Fibroblast of upper back skin (primary cell): ENCODE measurements around the gene IL6ST.
A peak's percentile ranks its signal among the peaks of the same experiment; 100 is the strongest.
"Not testable (repeated sequence)": the region's sequence is repeated elsewhere in the genome, so short reads cannot be mapped to it uniquely, and the experiment has no call there.

ENCODE experiments used
- DNase-seq: peaks from one replicate; pipeline ENCODE4 v3.0.0-alpha.2; 2013

IL6ST gene

DNA sequence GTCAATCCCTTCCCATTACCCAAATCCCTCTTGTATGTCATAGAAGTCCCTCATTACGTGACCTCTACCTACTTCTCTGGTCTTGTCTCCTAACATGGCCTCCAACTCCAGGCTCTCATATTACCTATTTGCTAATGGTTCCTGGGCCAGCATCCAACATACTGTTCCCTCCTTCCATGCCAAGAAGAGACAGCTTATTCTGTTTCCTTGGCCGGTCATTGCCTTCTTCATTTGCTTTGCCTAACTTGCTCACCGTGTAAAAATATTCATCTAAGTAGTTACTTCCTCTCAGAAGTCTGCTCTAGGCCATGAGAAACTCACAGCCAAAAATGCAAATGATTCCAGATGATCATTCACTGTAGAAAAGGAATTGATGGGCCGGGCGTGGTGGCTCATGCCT lies 8.9 kb upstream of the IL6ST start:
- no peak for DNase-seq

DNA sequence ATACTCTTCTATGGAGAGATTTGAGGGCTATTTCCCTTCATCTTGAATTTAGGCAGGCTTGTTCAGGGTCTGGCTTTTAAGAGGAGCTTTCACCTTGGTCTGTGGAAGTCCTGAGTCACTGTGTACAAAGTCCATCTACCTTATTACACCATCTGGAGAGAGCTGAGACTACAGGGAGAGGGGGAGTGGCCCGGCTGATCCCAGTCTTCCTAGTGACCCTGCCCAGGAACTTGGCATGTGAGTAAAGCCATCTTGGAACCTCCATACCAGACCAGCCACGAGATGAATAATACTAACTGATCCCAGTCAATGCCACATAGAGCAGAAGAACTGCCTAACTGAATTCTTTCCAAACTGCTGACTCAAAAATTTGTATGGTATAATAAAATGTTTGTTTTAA lies 8.4 kb upstream of the IL6ST start:
- DNase-seq: peak; percentile 60

DNA sequence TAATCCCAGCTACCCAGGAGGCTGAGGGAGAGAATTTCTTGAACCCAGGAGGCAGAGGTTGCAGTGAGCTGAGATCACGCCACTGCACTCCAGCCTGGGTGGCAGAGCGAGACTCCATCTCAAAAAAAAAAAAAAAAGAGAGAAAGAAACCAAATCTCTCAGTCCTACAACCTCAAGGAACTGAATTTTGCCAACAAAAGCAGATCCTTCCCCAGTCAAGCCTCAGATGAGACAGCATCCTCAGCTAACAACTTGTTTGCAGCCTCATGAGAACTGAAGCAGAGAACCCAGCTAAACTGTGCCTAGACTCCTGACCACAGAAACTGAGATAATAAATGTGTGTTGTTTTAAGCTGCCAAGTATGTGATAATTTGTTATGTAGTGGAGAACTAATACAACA lies 7.5 kb upstream of the IL6ST start:
- no peak for DNase-seq

DNA sequence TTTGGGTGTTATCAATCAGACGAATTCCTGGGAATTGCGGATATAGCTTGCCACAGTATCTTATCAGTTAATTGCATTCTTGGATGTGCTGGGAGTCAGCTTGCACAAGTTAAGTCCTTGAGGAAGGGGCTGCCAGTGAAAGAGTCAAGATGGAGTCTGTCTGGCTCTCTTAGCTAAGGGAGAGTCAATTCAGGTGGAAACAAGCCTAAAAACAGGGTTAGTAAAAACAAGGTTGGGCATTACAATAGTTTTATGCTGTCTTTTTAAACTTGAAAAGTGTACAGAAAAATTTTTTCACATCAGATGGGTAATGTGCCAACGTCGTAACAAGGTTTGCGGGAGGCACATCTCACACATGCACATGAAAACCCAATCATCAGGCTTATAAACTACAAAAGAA lies 5.5 kb upstream of the IL6ST start:
- not testable (repeated sequence) for DNase-seq

DNA sequence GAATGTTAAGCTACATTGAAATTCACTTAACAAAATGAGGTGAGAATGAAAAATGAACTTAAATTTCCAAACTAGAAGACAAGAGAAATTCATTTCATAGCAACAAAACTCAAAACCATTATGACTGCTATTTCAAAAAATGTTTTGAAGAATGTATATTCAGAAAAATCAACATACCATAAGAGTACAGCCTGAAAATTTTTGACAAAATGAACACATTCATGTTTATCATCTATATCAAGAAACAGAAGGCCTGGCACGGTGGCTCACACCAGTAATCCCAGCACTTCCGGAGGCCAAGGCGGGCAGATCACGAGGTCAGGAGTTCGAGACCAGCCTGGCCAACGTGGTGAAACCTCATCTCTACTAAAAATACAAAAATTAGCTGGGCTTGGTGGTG lies 4.2 kb upstream of the IL6ST start:
- no peak for DNase-seq

DNA sequence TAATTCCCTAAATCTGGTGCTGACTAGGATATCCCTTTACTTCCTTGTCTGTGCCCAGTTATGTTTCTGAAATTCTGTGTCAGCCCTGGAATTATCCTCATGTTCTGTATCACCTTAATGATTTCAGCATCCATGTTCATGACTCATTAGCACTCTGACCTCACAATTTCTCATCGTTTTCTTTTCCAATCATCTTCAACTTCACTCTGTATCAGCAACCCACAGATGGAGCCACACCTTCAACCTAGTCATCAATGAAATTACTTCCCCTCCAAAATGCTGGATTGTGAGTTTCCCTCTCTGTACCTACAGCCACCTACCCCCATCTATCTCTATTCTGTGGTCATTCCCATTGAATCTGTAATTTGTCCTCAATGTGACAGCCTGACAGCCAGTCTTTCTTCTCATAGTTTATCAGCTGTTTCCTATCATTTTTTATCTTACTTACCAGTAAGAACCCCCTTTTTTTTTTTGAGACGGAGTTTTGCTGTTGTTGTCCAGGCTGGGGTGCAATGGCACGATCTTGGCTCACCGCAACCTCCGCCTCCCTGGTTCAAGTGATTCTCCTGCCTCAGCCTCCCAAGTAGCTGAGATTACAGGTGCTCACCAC lies 3.1 kb upstream of the IL6ST start:
- DNase-seq: peak; percentile 62

DNA sequence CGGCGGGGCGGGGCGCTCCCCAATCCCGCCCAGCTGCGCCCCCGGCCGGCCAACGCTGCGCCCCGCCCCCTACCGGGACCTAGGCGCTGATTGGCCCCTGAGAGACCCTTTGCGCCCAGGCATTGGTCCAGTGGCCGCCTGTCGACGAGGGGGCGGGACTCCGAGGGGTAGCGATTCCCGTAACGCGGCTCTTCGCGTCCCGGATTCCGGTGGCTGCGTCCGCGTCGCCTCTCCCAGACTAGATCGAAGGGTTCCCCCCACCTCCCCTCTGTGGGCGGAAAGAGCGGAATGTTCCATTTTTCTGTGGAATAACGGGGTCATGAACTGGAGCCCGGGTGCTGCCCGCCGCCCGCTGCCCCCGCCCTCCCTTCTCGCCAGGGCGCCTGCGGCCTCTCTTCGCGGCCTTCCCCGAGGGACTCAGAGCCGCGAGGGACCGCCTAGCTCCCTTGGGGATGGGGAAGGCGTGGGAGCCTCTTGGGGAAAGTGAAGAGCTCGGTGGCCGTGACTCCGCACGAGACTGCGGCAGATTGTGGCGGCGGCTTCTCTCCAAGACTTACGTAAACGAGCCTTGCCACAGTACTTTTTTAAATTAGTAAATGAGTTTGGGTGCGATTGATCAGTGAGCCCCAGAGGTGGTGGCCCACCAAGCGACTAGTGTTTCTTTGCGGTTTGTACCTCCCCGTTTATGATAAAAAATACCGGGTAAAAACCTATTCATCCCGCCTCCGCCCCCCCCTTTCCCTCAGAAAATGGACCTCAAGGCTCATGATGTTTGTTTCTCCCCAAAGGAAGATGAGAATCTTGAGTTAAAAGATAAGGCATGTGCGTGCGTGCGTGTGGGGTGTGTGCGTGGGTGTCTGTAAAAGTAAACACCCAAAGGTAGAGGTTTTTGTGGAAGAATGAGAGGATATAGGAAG lies 493 bp upstream of the IL6ST start:
- DNase-seq: peak; percentile 96

DNA sequence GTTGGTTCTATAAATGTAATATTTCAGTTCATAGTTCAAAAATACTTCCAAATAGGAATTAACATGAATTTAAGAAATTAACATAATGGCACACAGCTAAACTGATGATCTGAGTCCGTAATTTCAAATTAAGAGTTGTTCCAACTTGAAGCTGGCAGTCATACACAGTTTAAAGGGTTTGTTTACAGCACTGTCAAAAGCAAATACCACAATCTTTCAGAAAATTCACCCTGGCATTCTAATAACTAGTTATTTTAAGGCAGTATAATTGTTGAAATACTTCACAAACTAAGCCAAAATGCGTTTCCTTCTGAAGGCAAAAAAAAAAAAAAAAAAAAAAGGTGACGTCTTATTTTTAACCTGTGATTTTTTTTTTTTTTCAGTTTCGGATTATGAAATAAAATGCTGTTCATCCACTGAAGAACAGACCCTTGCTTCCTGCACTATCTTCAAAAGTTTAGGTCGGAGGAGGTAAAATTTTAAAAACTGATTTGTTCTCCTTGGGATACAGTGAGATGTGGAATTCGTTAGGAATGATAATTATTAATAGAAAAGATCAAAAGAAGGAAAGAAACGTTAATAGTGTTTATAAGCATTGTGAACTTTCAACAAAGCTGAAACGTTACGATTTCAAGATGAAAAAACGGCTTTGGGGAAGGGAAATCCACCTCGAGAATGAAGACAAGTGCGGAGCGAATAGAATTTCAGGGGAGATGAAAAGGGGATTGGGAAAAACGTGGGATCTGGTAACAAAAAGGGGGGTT lies 850 bp downstream of the IL6ST start:
- no peak for DNase-seq

DNA sequence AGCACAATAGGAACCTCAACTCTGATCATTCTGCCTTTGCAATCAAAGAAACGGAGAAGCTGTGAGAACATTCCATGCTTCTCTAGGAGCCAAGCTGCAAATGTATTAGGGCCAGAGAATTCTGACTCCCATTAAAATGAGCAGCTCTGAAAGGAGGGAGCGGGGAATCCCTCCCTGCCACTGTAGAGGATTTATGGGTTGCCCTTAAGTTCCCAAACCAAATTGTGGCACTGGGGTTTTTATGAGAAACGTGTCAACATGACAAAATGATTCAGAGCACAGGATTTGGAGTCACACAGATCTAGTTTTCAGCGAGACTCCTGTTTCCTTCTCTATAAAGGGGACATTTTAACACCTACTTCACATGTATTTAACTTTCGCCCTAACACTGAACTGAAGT lies 1.8 kb downstream of the IL6ST start:
- peak; percentile 28 for DNase-seq

DNA sequence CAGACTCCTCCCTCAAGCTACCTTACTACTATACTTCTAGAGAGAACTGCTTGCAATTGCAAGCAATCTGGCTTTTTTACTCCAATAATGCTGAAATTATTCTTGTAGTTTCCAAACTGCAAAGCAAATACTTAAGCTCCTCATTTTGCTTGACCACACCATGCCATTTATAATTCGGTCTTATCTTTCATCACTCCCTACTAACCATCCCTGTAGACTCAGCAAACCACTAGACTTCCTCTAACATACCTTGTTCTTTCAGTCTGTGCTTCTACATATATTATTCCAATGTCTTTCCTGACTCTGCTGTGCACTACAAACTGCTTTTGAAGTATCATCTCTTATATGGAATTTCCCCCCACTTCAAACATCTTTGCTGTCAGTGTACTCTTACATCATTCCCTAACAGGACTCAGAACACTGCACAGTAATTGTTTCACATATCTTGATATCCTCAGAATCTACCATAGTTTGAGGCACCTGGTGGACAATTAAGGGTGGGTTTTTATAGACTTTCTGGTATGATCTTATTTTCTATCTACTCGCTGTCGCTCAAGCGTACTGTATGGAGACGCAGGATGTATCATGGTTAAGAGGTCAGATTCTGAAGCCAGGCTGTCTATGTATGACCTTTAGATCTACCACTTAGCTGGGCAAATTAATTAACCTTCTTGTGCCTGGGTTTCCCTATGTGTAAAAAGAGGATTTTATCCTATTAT lies 2.8 kb downstream of the IL6ST start:
- DNase-seq: peak; percentile 69

DNA sequence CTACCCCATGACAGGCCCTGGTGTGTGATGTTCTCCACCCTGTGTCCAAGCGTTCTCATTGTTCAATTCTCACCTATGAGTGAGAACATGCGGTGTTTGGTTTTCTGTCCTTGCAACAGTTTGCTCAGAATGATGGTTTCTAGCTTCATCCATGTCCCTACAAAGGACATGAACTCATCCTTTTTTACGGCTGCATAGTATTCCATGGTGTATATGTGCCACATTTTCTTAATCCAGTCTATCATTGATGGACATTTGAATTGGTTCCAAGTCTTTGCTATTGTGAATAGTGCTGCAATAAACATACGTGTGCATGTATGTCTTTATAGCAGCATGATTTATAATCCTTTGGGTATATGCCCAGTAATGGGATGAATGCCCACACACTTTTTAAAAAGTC lies 3.9 kb downstream of the IL6ST start:
- DNase-seq: not testable (repeated sequence)

DNA sequence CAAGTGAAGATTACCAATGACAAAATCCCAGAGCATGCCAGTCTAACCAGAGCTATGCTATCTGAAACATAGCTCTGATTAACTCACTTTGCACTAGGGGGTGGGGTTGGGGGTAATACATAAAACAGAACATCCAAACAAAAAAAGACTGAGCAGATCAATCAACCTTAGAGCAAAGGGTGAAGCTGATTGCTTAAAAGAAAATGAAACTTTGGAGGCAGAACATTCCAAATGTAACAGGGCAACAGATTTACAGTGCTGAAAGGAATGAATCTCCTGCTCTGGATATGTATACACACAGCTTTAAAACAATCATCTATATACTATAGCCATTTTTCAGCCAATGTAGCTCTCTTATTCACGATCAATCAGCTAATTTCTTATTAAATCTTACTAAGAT lies 4.9 kb downstream of the IL6ST start:
- DNase-seq: no peak

DNA sequence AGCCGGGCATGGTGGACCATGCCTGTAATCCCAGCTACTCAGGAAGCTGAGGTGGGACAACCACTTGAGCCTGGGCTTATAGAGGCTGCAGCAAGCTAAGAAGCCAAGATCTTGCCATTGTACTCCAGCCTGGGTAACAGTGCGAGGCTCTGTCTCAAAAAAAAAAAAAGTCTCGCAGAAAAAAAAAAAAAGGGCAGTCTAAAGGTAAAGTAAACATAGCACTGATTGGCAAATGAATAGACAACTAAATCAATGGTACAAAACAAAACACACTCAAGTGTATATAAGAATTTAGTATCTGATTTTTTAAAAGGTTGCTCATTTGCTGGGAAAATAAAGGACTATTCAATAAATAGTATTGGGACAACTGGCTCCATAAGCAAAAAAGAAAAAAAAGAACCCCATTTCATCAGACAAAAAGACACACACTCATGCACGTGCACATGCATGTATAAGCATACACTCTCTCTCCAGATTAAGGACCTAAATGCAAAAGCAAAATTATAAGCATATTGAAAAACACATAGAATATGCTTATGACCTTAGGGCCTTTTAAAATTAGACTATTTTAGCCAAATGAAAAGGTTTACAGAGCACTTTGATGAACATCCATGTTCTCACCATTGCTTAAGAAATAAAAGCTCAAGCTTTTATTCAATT lies 5.7 kb downstream of the IL6ST start:
- DNase-seq: no peak

DNA sequence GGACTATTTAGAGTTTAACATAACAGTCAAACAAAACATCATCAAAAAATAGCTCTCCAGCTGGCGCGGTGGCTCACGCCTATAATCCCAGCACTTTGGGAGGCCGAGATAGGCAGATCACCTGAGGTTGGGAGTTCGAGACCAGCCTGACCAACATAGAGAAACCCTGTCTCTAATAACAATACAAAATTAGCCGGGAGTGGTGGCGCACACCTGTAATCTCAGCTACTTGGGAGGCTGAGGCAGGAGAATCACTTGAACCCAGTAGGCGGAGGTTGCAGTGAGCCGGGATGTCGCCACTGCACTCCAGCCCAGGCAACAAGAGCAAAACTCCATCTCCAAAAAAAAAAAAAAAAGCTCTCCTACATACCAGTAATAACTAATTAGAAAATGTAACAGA lies 6.3 kb downstream of the IL6ST start:
- not testable (repeated sequence) for DNase-seq

DNA sequence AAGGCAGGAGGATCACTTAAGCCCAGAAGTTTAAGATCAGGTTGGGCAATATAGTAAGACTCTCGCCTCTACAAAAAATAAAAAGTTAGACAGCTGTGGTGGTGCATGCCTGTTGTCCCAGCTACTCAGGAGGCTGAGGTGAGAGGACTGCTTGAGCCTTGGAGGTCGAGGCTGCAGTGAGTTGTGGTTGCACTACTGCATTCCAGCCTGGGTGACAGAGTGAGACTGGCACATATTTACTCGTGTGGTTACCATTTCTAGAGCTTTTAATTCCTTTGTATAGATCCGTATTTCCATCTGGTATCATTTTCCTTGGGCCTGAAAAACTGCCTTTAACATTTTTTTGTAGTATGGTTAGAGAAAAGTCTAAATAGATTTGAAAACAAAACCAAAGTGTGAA lies 7.8 kb downstream of the IL6ST start:
- no peak for DNase-seq

DNA sequence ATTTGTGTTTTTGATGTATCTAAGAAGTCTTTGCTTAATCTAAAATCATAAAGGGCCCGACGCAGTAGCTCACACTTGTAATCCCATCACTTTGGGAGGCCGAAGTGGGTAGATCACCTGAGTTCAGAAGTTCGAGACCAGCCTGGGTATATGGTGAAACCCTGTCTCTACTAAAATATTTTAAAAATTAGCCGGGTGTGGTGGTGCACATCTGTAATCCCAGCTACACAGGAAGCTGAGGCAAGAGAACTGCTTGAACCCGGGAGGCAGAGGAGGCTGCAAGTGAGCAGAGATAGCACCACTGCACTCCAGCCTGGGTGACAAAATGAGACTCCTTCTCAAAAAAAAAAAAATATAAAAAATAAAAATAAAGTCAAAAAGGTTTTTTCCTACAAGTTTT lies 9.6 kb downstream of the IL6ST start:
- DNase-seq: no peak

DNA sequence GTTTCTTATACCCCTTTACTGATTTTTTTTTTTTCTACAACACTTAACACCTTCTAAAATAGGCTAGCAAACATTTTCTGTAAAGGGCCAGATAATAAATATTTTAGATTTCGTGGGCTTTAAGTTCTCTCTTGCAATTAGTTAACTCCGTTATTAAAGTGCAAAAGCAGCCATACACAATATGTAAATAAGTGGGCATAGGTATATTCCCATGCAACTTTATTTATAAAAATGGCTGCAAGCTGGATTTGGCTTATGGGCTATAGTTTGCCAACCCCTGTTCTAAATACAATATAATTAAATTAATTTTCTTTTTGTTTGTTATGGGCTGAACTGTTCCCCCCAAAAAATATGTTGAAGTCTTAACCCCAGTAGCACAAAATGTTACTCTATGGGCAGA lies 10.8 kb downstream of the IL6ST start:
- no peak for DNase-seq

DNA sequence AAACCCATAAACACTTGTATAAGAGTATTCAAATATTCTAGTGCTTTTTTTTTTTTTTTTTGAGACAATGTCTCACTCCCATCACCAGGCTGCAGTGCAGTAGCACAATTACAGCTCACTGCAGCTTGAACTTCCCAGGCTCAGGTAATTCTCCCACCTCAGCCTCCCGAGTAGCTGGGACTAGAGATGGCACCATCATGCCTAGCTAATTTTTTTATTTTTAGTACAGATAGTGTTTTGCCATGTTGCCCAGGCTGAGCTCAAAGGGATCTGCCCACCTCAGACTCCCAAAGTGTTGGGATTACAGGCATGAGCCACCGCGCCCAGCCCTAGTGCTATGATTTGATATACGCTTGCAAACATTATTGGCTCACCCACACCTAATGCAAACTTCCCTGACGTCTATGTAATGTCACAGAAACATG lies 11.8 kb downstream of the IL6ST start:
- DNase-seq: no peak

DNA sequence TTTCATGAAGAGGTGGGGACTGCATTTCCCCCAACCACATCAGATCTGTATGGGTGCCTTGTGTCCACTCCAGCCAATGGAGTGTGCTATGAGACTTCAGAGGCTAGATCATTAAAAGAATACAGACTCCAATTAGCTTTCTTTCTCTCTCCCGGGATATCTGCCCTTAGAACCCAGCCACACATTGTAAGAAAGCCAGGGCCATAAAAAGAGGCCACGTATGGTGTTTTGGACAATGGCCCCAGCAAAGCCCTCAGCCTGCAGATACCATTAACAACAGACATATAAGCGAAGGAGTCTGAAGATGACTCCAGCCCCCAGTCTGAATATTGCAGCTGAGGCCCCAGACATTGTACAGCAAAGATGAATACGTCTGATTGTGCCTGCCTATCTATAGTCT lies 21.5 kb downstream of the IL6ST start:
- DNase-seq: no peak

DNA sequence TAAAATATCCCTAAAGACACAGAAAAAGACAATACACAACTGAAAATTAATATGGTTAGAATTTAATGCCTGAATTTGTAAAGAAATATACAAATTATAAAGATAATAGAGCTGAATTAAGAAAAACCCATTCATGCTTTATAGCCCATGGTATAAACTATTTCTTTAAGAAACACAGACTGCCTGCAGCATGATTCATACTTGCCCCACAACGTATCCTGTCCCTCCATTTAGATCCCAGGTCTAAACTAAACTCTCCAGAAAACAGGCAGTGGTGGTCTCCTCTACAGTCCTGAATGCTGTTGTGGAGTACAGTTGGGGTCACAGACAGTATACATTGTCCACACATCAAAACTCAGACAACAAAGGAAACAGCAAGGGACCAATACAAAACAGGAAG lies 24.8 kb downstream of the IL6ST start:
- peak; percentile 43 for DNase-seq

DNA sequence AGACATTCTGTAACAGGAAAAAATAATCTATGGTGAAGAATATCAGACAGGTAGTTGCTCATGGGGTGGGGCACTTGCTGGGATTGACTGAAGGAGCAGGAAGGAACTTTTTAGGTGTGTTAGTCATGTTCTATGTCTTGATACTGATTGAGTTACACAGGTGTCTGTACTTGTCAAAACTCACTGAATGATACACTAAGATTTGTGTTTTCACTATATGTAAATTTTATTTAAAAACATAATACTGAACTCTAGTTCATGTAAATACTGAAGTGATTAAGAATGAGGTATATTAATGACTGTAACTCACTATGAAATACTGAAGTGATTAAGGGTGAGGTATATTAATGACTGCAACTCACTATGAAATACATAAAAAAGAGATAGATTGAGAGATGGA lies 28.5 kb downstream of the IL6ST start:
- no peak for DNase-seq

DNA sequence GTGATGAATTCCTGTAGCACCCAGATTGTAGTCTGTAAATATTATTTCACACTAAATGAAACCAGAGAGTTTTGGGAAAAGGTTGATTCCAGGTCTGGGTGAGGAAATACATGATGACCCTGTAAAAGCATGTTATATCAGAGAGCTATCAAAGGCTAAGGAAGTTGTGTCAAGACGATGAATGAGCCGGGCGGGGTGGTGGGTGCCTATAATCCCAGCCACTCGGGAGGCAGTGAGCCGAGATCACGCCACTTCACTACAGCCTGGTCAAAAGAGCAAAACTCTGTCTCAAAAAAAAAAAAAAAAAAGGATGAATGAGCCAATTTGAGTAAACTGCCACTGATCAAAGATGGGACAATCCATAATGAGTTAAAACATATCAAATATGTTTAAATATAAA lies 29.2 kb downstream of the IL6ST start:
- DNase-seq: no peak

DNA sequence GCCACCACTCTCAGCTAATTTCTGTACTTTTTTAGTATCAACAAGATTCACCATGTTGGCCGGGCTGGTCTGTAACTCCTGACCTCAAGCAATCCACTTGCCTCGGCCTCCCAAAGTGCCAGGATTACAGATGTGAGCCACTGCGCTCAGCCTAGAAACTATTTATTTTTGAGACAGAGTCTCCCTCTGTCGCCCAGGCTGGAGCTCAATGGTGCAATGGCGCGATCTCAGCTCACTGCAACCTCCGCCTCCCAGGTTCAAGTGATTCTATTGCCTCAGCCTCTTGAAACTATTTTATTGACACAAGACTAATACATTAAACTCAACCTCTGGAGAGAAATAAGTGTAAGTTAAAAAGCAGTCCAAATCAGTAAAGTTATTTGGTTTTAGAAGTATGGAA lies 34.0 kb downstream of the IL6ST start:
- DNase-seq: no peak
